NCI-H187 (cell line): ENCODE data around the gene DDX5.
"Not testable (repeated sequence)": the region's sequence is repeated elsewhere in the genome, so short reads cannot be mapped to it uniquely, and the experiment has no call there.

Experiments
- DNase-seq, 2 experiments: peaks; one replicate each; lab custom pipeline; 2025; lab: John Stamatoyannopoulos, UW

The DDX5 gene

DNA sequence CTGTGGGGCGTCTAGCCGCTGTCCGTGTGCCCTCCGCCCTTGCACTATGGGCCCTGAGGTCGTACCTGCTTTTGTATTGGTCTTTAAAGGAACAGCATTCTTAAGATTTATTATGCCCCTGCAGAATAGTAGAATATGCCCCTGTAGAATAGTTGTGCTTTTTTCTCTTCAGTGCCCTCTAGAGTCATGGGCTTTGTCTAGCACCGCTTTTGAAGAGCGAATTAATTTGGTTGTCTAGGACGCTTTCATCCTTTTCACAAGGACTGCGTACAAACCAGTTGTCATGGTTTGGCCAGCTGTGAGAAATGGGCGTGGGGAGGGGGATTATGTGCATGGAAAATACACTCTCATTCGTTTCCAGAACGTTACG lies 1.3 kb upstream of the DDX5 start:
- DNase-seq, result peak in 1 of 2 experiments; percentile 5

DNA sequence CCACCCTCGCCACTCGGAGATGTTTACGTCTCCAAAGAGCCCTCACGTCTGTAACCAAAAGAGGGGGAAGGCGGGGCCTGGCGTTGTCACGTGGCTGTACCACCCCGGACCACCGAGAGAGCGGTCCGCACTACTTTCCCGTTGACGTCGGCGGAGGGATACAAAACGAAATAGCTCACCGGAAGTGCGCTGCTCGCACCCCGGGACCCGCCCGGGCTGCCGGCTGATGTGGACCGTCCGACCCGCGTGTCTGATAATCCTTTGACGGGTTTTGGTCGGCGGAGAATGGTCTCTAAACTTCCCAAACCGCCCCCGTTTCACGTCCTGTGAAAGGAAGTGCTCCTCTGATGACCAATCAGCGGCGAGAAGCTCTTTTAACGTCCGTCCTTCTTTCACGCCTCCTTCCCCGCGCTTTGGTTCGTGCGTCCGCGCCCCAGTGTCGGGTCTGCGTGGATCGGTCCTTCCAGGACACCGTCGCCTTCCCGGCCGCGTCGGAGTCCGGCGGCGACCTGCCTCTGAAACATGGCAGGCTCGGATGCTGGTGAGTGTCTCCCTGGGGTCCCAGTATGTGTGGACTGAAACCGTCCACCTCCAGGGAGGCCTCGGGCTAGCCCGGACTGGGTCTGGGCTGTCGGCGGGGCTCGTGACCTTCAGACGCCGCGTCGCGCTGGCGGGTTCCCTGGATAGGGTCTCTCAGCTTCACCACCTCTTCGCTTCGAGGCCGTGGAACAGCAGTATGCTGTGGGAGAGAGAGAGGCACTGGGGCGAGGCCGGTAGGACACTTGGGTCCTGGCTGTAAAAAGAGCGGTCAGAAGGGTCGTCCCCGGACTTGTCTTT lies 705 bp upstream of the DDX5 start, which contains the start of gene CEP95:
CEP95 (plus strand) TSS at position 402 of the 837 bp plus-strand sequence; CDS start at position 523, 121 bp downstream.
- peak; percentile 91 to 98 for DNase-seq

DNA sequence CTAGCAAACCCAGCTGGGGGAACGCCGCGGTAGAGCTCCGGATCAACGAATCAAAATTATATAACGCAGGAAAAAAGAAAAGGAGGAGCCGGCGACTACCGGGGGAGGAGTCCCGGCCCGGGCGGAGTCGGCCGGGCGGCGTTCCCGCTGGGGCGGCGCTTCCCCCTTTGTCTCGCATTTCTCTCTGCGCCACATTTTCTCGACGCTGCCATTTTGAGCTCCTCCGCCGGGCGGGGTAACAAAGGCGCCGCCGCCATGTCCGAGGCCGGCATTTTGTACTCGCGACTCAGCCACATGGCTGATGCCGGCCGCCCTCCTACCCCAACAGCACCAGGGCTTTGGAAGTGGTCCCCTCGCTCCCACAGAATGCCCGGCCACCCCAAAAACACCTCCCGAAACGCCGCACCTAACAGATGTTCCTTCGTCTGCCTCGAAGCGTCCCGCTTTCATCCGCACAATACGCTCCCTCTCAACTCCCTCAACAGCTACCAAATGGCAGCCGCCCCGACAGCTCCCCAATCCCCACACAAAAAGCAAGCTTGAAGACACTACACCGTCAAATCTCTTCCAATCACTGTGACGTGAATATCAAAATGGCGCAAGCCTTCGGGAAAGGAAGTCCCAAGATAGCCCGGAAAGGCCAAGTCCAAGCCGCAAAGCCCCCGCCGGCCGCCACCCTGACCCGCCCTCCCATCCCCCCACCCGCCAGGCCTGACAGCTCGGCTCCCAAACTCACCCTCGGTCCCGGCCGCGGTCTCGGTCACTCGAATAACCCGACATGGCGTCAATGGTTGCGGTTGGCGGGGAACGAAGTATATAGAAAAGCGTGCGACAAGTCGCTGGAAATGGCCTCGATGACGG lies 519 bp downstream of the DDX5 start:
- DNase-seq, result peak; percentile 39 to 85

GRCh38 chr17:64504769-64505339 lies 1.2 kb downstream of the DDX5 start:
- DNase-seq, result no peak

GRCh38 chr17:64503821-64504768 lies 2.0 kb downstream of the DDX5 start:
- no peak for DNase-seq

GRCh38 chr17:64503341-64503740 lies 2.7 kb downstream of the DDX5 start:
- DNase-seq, result no peak

GRCh38 chr17:64502809-64503208 lies 3.3 kb downstream of the DDX5 start:
- no peak for DNase-seq

DNA sequence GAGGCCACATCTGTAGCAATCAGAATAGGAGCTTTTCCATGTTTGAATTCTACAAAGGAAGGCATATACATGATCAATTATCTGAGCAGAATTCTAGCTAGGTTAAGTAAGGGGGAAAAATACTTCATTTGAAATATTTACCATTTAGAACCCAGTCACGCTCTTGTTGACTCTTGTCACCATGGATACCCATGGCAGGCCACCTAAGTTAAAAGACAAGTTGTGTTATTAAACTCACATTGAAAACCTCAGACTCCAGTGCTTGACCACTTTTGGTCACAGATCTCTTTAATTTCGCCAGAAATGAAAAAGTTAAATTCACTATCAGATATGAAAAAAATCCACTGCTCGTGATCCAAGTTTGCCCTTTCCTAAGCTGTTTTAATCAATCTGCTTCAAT lies 4.1 kb downstream of the DDX5 start:
- DNase-seq, result no peak

DNA sequence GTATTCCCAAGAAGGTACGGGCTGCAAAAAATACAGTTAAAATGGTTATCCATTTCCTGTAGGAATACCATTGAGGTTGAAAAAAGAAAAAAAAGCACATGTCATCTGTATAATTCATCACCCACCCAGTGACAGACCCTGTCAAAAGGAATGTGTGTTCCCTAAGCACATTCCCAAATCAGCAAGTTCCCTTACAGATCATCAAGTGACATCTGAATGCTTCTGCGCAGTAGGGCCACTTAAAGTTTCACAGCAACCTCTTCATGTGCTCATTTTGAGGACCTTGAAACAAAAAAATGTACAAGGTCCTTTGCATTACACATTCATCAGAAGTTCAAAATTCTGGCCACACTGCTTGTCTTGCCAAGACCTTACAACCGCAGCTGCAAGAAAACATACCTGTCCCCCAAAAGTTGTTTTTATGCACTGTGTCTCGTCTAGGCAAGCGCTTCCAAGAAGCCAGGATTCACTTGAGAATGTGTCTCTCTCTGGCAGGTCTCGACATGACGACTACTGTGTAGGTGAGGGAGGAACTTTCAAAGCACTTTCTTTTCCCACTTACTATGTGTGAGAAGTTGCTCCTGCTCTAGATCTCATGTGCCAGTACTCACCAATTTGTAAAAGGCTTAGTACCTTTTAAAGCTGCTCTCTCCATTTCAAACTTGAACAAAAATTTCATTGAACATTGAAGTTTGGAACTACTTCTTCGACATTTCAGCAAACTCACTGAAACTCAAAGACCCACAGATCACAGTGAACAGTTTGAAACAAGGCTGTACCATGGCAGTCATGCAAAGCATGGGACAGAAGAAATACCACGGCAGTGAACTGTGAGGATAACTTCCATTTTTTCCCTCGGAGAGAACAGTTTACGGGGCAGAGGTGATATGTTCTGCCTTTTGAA lies 5.0 kb downstream of the DDX5 start:
- no peak for DNase-seq

DNA sequence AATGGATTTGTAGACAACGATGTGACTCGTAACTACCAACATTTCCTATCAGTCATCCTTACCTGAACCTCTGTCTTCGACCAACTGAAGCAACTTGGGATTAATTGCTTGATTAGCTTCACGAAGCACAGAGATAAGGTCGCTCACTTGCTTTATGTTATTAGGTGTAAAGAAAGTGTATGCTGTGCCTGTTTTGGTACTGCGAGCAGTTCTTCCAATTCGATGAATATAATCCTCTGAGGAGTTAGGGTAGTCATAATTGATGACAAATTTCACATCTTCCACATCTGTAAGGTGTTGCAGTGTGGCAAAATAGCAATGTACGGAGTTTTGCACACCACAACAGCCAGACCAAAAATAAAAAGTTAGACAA lies 5.6 kb downstream of the DDX5 start:
- no peak for DNase-seq

DNA sequence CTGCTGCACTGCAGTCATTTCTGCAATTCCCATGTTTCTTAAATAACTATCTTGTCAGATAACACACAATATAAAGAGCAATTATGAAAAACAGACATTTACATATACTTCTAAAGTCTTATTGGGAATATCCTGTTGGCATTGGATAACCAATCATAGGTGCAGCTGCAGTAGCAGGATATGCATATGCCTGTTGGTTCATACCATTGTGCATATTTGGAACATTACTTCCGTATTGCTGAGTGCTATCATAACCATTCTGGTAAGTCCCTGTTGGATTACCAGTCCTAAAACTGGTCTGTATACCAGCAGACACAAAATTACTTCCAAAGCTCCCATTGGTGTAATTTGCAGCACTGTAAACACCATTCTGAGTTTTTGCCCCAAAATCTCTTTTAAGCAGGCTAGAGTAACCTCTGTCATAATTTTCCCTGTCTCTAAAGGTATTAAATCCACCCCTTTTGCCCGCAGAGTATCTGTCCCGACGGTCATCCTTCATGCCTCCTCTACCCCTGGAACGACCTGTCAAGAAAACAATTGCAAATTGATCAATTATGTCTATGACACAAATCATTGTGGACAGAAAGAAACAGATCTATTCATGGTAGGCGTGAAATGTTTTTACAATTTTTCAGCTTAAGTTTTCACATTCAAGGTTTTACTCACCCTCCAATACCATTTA lies 6.1 kb downstream of the DDX5 start:
- DNase-seq, result no peak

DNA sequence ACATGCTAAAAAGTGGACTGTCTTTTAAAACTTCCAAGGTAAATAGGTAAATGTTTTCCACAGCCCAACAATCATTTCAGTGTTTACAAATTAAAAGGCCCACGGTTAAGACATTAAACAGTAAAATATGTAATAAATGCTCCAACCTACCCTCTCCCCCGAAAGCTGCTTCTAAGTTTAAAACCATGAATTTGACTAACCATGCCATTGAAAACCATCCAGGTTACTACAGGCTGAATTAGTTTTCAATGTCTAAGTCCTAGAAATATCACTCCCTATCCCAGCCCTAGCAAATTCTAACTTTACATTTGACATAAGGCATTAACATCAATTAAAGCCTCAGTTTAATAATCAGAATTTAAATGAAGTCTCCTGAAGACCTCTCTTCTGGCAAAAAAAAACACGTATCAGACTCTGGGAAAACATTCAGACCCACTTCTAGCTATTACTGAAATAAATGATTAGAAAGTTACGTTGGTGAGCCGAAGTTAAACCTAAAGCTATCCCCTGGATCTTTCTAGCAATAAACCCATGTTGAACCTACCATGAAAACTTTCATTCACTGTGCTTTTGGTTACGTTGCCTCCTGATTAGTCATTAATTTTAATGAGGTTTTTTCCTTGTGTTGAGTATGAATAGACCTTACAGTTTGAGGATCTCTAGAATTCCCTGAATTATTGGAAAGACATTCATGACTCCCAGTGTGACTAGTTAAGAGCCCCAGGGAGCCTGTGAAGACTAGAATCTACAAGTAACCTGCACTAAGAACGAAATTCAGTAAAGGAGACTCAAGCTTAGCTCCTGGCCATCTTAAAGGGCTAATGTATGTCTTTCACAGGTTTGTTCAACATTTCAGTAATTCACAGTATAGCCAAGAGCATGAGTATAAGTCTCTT lies 7.5 kb downstream of the DDX5 start:
- no peak for DNase-seq

DNA sequence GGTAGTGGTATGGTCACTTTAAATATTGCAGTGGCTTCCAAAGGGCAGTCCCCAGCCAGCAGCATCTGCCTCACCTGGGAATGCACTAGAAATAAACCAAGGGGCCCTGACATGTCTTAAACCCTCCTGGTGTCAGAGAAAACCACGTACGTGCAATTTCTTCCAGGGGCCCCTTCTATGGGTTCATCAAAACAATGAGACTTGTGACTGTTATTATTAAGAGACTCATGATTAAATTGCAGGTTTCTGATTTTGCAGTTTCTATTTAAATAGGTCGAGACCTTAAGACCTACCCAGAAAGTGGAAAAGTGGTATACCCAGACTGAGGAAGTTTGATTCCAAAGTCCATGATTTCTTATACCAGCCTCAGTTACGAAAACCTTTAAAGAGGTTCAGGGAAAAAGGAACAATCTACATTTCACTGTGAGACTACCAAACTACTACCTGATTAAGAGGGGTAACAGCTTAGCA lies 8.5 kb downstream of the DDX5 start:
- DNase-seq, result no peak

DNA sequence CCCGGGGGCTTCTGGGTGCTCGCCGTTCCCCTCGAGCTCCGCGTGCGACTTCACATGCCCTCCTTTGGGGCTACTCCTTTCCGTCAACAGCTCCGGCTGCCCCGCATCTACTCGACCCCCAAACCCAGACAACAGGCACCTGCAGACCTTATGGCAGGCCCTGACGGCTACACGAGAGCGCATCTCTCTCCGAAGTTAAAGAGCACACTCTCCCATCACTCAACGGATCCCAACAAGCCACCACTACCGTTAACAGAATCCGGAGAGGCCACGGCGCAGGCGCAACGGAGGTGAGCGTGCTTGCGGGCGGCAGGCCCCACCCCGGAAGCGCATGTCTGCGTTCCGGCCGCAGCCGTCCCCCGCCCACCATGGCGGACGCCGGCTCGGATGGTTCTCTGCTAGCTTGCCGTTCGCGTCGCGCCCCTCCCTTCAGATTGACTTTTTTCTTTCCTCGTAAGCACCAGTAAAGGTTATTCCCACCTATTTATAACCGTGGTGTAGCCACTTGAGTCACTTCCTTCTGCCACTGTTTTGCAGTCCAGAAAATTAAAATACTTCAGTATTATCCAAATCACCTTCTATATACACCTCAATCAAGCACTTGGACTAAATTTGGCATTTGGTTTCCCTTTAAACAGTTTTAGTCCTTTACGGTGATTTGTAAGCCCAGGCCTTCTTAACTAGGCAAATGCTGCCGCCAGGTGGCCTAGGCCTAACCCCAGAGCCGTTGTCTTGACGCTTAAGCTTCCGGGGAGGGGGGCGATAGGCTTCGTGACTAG lies 9.1 kb downstream of the DDX5 start, which contains the start of gene POLG2:
POLG2 (minus strand) TSS at position 269 of the 779 bp plus-strand sequence; CDS start at position 183, 86 bp downstream.
- peak; percentile 84 to 92 for DNase-seq

DNA sequence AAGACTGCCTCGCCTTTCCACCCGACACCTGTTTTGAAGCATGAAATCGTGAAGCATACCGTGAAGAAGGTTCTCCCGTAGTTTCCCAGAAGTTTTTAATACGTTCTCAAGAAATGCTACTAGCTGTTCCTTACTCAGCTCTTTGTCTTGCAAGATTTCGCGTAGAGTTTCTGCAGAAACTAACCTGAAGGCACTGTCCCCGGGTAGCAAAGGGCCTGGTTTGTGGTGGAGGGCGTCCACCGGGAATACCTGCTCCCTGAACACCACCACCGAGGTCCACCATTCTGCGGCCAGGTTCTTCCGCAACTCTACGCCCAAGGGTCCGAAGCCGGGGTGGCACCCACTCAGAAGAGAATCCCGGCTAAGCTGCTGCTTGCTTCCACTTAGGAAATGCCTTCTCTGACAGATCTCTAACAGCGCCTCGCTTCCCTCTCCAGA lies 9.7 kb downstream of the DDX5 start:
- DNase-seq, result no peak

DNA sequence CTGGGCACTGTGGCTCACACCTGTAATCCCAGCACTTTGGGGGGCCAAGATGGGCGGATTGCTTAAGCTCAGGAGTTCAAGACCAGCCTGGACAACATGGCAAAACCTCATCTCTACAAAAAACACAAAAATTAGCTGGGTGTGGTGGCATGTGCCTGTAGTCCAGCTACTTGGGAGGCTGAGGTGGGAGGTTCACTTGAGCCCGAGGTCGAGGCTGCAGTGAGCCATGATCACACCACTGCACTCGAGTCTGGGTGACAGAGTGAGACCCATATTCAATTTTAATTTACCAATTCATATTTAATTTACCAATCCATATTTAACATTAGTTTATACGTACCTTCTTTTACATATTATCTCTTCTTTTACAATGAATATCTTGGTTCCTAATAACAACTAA lies 10.8 kb downstream of the DDX5 start:
- not testable (repeated sequence) for DNase-seq

DNA sequence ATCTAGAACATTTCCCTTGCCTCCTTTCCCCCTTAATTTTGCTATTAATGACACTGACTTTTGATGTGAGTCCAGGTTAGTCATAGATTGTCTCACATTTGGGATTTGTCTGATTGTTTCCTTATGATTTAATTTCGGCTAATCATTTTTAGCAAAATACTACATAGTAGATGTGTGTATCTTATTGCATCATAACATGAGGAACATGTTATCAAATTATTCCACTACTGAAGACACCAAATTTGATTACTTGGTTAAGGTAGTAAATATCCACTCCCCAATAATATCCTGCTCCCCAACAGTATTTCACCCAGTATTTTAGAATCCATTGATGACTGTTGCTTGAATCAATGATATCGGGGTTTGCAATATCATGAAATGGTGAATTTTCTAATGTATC lies 12.0 kb downstream of the DDX5 start:
- no peak for DNase-seq
